ENCODE measurements around the gene SCYL2.
"Not testable (repeated sequence)": the region's sequence is repeated elsewhere in the genome, so short reads cannot be mapped to it uniquely, and the experiment has no call there.

The SCYL2 gene

DNA sequence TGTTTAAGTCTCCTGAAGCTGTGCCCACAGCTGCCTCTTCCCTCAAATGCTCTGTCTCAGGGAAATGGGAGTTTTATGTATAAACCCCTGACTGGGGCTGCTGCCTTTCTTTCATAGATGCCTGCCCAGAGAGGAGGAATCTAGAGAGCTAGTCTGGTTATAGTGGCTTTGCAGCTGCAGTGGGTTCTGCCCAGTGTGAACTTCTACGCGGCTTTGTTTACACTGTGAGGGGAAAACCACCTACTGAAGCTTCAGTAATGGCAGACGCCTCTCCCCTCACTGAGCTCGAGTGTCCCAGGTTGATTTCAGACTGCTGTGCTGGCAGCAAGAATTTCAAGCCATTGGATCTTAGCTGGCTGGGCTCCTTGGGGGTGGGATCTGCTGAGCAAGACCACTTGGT is 36.9 kb downstream of the SCYL2 start (continued):
- TF ChIP-seq, protein P1, sequence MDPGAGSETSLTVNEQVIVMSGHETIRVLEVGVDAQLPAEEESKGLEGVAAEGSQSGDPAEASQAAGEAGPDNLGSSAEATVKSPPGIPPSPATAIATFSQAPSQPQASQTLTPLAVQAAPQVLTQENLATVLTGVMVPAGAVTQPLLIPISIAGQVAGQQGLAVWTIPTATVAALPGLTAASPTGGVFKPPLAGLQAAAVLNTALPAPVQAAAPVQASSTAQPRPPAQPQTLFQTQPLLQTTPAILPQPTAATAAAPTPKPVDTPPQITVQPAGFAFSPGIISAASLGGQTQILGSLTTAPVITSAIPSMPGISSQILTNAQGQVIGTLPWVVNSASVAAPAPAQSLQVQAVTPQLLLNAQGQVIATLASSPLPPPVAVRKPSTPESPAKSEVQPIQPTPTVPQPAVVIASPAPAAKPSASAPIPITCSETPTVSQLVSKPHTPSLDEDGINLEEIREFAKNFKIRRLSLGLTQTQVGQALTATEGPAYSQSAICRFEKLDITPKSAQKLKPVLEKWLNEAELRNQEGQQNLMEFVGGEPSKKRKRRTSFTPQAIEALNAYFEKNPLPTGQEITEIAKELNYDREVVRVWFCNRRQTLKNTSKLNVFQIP (CRISPR knock-in tag; IDR thresholded peaks at IDR 0.05; ENCODE audit: borderline replicate concordance, low read depth), result no peak
- TF ChIP-seq TOX (CRISPR knock-in tag; IDR thresholded peaks at IDR 0.05; ENCODE audit: borderline replicate concordance) (no peak), OSR1 (CRISPR knock-in tag; IDR thresholded peaks at IDR 0.05) (no peak), RARB (CRISPR knock-in tag; IDR thresholded peaks at IDR 0.05) (no peak), ZFP3 (CRISPR knock-in tag; IDR thresholded peaks at IDR 0.05) (no peak)

DNA sequence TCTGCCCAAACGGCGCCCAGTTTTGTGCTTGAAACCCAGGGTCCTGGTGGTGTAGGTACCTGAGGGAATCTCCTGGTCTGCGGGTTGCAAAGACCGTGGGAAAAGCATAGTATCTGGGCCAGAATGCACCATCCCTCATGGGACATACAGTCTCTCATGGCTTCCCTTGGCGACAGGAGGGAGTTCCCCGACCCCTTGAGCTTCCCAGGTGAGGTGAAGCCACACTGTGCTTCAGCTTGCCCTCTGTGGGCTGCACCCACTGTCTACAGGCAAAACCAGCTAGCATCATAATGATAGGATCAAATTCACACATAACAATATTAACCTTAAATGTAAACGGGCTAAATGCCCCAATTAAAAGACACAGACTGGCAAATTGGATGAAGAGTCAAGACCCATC is 37.4 kb downstream of the SCYL2 start:
- not testable (repeated sequence) for ATAC-seq

DNA sequence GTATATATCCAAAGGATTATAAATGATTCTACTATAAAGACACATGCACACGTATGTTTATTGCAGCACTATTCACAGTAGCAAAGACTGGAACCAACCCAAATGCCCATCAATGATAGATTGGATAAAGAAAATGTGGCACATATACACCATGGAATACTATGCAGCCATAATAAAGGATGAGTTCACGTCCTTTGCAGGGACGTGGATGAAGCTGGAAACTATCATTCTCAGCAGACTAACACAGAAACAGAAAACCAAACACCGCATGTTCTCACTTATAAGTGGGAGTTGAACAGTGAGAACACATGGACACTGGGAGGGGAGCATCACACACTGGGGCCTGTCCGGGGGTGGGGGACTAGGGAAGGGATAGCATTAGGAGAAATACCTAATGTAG is 41.2 kb downstream of the SCYL2 start:
- ATAC-seq, result not testable (repeated sequence)

DNA sequence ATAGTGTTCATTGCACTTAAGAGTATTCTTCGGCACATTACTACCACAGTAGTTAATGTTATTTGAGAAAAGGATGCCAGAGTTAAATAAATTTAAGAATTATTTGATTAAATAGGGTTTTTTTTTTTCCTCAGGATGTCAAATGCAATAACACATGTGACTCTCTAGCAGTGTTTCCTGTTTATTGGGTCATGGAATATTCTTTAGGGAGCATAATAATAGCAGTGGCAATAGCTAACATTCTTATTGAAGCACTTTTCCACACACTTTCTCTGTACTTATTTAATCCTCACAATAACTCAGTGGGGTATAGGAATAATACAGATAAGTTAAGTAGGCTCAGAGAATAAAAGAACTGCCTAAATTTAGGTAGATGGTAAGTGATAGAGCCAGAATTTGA is 44.3 kb downstream of the SCYL2 start:
- TF ChIP-seq BACH2 (CRISPR knock-in tag; IDR thresholded peaks at IDR 0.05; ENCODE audit: borderline replicate concordance), result no peak
- TF ChIP-seq, protein P2, sequence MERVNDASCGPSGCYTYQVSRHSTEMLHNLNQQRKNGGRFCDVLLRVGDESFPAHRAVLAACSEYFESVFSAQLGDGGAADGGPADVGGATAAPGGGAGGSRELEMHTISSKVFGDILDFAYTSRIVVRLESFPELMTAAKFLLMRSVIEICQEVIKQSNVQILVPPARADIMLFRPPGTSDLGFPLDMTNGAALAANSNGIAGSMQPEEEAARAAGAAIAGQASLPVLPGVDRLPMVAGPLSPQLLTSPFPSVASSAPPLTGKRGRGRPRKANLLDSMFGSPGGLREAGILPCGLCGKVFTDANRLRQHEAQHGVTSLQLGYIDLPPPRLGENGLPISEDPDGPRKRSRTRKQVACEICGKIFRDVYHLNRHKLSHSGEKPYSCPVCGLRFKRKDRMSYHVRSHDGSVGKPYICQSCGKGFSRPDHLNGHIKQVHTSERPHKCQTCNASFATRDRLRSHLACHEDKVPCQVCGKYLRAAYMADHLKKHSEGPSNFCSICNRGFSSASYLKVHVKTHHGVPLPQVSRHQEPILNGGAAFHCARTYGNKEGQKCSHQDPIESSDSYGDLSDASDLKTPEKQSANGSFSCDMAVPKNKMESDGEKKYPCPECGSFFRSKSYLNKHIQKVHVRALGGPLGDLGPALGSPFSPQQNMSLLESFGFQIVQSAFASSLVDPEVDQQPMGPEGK (CRISPR knock-in tag; IDR thresholded peaks at IDR 0.05; ENCODE audit: borderline replicate concordance), result no peak
- no peak for TF ChIP-seq ZNF70 (CRISPR knock-in tag; IDR thresholded peaks at IDR 0.05)
- no peak for TF ChIP-seq ZNF565 (CRISPR knock-in tag; conservative IDR thresholded peaks at IDR 0.05; ENCODE audit: low read depth)
- no peak for TF ChIP-seq OSR1 (CRISPR knock-in tag; IDR thresholded peaks at IDR 0.05)
- no peak for TF ChIP-seq GLIS3 (CRISPR knock-in tag; IDR thresholded peaks at IDR 0.05)
- TF ChIP-seq TCF4 (CRISPR knock-in tag; IDR thresholded peaks at IDR 0.05; ENCODE audit: borderline replicate concordance), result no peak
- TF ChIP-seq RARB (CRISPR knock-in tag; IDR thresholded peaks at IDR 0.05), result no peak
- TF ChIP-seq ISL1 (CRISPR knock-in tag; IDR thresholded peaks at IDR 0.05), result no peak
- no peak for TF ChIP-seq TOX (CRISPR knock-in tag; IDR thresholded peaks at IDR 0.05; ENCODE audit: borderline replicate concordance)
- no peak for TF ChIP-seq SNAI2 (CRISPR knock-in tag; IDR thresholded peaks at IDR 0.05)
- TF ChIP-seq, protein P3, sequence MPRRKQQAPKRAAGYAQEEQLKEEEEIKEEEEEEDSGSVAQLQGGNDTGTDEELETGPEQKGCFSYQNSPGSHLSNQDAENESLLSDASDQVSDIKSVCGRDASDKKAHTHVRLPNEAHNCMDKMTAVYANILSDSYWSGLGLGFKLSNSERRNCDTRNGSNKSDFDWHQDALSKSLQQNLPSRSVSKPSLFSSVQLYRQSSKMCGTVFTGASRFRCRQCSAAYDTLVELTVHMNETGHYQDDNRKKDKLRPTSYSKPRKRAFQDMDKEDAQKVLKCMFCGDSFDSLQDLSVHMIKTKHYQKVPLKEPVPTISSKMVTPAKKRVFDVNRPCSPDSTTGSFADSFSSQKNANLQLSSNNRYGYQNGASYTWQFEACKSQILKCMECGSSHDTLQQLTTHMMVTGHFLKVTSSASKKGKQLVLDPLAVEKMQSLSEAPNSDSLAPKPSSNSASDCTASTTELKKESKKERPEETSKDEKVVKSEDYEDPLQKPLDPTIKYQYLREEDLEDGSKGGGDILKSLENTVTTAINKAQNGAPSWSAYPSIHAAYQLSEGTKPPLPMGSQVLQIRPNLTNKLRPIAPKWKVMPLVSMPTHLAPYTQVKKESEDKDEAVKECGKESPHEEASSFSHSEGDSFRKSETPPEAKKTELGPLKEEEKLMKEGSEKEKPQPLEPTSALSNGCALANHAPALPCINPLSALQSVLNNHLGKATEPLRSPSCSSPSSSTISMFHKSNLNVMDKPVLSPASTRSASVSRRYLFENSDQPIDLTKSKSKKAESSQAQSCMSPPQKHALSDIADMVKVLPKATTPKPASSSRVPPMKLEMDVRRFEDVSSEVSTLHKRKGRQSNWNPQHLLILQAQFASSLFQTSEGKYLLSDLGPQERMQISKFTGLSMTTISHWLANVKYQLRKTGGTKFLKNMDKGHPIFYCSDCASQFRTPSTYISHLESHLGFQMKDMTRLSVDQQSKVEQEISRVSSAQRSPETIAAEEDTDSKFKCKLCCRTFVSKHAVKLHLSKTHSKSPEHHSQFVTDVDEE (CRISPR knock-in tag; IDR thresholded peaks at IDR 0.05), result no peak
- no peak for TF ChIP-seq PPARA (CRISPR knock-in tag; IDR thresholded peaks at IDR 0.05; ENCODE audit: borderline replicate concordance)
- TF ChIP-seq CSDC2 (CRISPR knock-in tag; IDR thresholded peaks at IDR 0.05), result no peak
- ATAC-seq, result no peak

DNA sequence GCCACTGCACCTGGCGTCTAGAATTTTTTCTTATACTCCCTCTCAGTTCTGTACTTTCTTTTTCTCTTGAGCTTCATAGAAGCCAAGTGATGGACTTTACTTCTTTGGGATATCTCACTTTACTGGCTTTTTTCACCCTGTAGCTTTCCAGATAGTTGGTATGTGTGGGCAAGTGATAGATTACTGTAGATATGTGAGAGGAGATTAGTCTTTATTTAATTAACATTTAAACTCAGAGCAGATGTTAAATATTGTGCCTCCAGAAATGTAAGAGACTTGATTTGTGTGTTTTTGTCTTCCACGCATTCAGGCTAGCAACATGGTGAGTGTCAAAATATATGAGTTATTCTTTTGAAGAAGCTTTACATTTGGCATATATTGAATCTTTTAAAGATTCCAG is 50.4 kb downstream of the SCYL2 start:
- TF ChIP-seq, protein P3 (CRISPR knock-in tag; IDR thresholded peaks at IDR 0.05), result peak; percentile 75; the same call in 1 of the 2 replicates
- TF ChIP-seq RARB (CRISPR knock-in tag; IDR thresholded peaks at IDR 0.05), result no peak
- TF ChIP-seq TCF4 (CRISPR knock-in tag; IDR thresholded peaks at IDR 0.05; ENCODE audit: borderline replicate concordance), result peak; percentile 84
- peak; percentile 81 for TF ChIP-seq ZNF8 (CRISPR knock-in tag; IDR thresholded peaks at IDR 0.05)
- ATAC-seq, result no peak
